Activated CD4-positive, CD25-positive, alpha-beta regulatory T cell treated with anti-CD3 and anti-CD28 coated beads, Interleukin-2, amount 50 U/mL, for 24 hours (primary cell): Measurements from ENCODE around the gene HDGF.
A peak's percentile ranks its signal among the peaks of the same experiment; 100 is the strongest.

Source experiments
- ATAC-seq, 2 donors: fragments of 150-1000 bp; cut with Tn5 transposase; one replicate each; pipeline ENCODE4 v1.10.0; 2021; ENCODE audit warnings: mild to moderate bottlenecking in 1 of 2, moderate library complexity in 1 of 2

HDGF gene

GRCh38 chr1:156745881-156746280 lies 5.6 kb downstream of the HDGF start:
- ATAC-seq: no peak

- no peak for ATAC-seq
Measured at GRCh38 chr1:156744786-156745419, 6.6 kb downstream of the HDGF start.

- ATAC-seq: no peak
Measured at GRCh38 chr1:156744344-156744743, 7.1 kb downstream of the HDGF start.

- ATAC-seq: no peak
Measured at GRCh38 chr1:156743367-156744302, 7.8 kb downstream of the HDGF start.

- no peak for ATAC-seq
Measured at GRCh38 chr1:156742801-156743200, 8.7 kb downstream of the HDGF start.

GRCh38 chr1:156742017-156742416 lies 9.5 kb downstream of the HDGF start:
- no peak for ATAC-seq

- ATAC-seq: no peak
Measured at GRCh38 chr1:156741481-156741983, 9.9 kb downstream of the HDGF start.

- ATAC-seq: peak; percentile 88 to 90
Measured at GRCh38 chr1:156740741-156741480, 10.6 kb downstream of the HDGF start, which contains the start of gene MRPL24. Gene MRPL24 (minus strand): TSS chr1:156741088. CDS start chr1:156738704, 2,384 bp downstream.

- ATAC-seq: no peak
Measured at GRCh38 chr1:156740237-156740740, 11.2 kb downstream of the HDGF start.

- no peak for ATAC-seq
Measured at GRCh38 chr1:156738916-156739315, 12.6 kb downstream of the HDGF start.

GRCh38 chr1:156738407-156738806 lies 13.1 kb downstream of the HDGF start:
- no peak for ATAC-seq

GRCh38 chr1:156733989-156734584 lies 17.4 kb downstream of the HDGF start:
- ATAC-seq: no peak

GRCh38 chr1:156728599-156729462 lies 22.6 kb downstream of the HDGF start, which contains the start of gene ISG20L2:
Gene ISG20L2 (minus strand): TSS chr1:156728766. CDS start chr1:156727652, 1,114 bp downstream.
- peak; percentile 94 to 95 for ATAC-seq

- peak; percentile 72 to 73 for ATAC-seq
Measured at GRCh38 chr1:156727926-156728598, 23.4 kb downstream of the HDGF start, which contains the start of gene METTL25B. Gene METTL25B (plus strand): TSS chr1:156728469. CDS start chr1:156729105, 636 bp downstream.

- ATAC-seq: no peak
Measured at GRCh38 chr1:156727492-156727891, 24.0 kb downstream of the HDGF start.

GRCh38 chr1:156726549-156727226 lies 24.8 kb downstream of the HDGF start:
- ATAC-seq: no peak

GRCh38 chr1:156725683-156726280 lies 25.7 kb downstream of the HDGF start:
- ATAC-seq: peak; percentile 19 to 22

- peak; percentile 57 to 58 for ATAC-seq
Measured at GRCh38 chr1:156721535-156721934, 29.9 kb downstream of the HDGF start.

- no peak for ATAC-seq
Measured at GRCh38 chr1:156721131-156721530, 30.3 kb downstream of the HDGF start.
